ENCODE data around the gene DHRS13.

Gene DHRS13

GRCh38 chr17:28854457-28855335, 48.2 kb downstream of the DHRS13 start, which contains the start of gene ERAL1:
Gene ERAL1 (plus strand): TSS chr17:28855016. CDS start chr17:28855035, 19 bp downstream.
- TF ChIP-seq ZFX (IDR thresholded peaks at IDR 0.05; ENCODE audit: borderline replicate concordance): no peak
- TF ChIP-seq CTCF (IDR thresholded peaks at IDR 0.05): no peak
- peak within 1 kb of the TSS; percentile 84 for H3K27ac ChIP-seq

- H3K27ac ChIP-seq: peak overlapping the region; percentile 84; the same call in 1 of the 2 replicates
- TF ChIP-seq CTCF (IDR thresholded peaks at IDR 0.05): no peak
- TF ChIP-seq ZFX (IDR thresholded peaks at IDR 0.05; ENCODE audit: borderline replicate concordance): no peak
Observed at GRCh38 chr17:28853295-28853694, 49.6 kb downstream of the DHRS13 start.

GRCh38 chr17:28849281-28849680, 53.6 kb downstream of the DHRS13 start:
- H3K27ac ChIP-seq: peak overlapping the region; percentile 39
- no peak for TF ChIP-seq CTCF (IDR thresholded peaks at IDR 0.05)
- no peak for TF ChIP-seq ZFX (IDR thresholded peaks at IDR 0.05; ENCODE audit: borderline replicate concordance)

- TF ChIP-seq CTCF (IDR thresholded peaks at IDR 0.05): peak; percentile 74
Observed at GRCh38 chr17:28848667-28849066, 54.2 kb downstream of the DHRS13 start.

More at GRCh38 chr17:28848667-28849066, 54.2 kb downstream of the DHRS13 start:
- peak overlapping the region; percentile 97 for H3K27ac ChIP-seq

Data from 22Rv1 (cell line).